Neural crest cell (in vitro differentiated cells): ENCODE results near the gene RPS19. TPM values are rescaled to one million over a fixed set of nuclear protein-coding genes. Genes with fewer than 3 reads are reported as not detected.

Experiments
- DNase-seq: peaks from one replicate; pipeline ENCODE4 v3.0.0; 2021; ENCODE audit warnings: low read depth, mixed read lengths, low spot score
- H3K27ac Mint-ChIP-seq: one replicate; pipeline ENCODE4 v1.8.0; 2021; ENCODE audit warnings: mild to moderate bottlenecking, mixed read lengths; ENCODE audit not compliant: unreplicated experiment
- H3K27me3 Mint-ChIP-seq: 2 replicates; pipeline ENCODE4 v1.8.0; 2021; ENCODE audit warnings: low read depth, mild to moderate bottlenecking, mixed read lengths
- H3K36me3 Mint-ChIP-seq: 2 replicates; pipeline ENCODE4 v1.8.0; 2021; ENCODE audit warnings: low read depth, mild to moderate bottlenecking, mixed read lengths
- H3K4me1 Mint-ChIP-seq: 2 replicates; pipeline ENCODE4 v1.8.0; 2021; ENCODE audit warnings: mixed read lengths
- H3K4me3 Mint-ChIP-seq: one replicate; pipeline ENCODE4 v1.8.0; 2021; ENCODE audit warnings: mild to moderate bottlenecking, mixed read lengths
- H3K9me3 Mint-ChIP-seq: 2 replicates; pipeline ENCODE4 v1.8.0; 2021; ENCODE audit warnings: mixed read lengths
- CTCF ChIP-seq: fragments of 200-600 bp; sonication (generic); conservative IDR thresholded peaks from 2 replicates; pipeline ENCODE4 v1.5.0; 2021; ENCODE audit warnings: antibody characterized with exemption, mild to moderate bottlenecking
- total RNA-seq: library from RNA; stranded (reverse); gene quantifications from 2 replicates; pipeline ENCODE4 v1.2.1, GENCODE V29; 2021

The RPS19 gene
- total RNA-seq, 1 donor from 2014 or later = 2,613 TPM

DNA sequence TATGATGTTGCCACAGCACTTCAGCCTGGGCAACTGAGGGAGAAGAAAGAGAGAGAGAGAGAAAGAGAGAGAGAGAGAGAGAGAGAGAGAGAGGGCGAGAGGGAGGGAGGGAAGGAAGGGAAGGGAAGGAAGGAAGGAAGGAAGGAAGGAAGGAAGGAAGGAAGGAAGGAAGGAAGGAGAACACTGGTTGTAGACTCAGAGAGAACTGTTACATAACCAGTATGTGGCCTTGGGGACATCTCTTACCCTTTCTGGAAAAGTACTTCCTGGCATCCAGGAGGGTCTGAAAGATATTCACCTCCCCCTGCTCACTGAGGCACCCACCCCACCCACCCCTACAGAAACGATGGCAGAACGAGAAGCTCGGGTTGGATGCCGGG lies 20.3 kb downstream of the RPS19 start:
- Mint-ChIP-seq H3K27me3 (peaks cover 37% of the 10 kb centered on the region), H3K27ac (no peak overlapping the region), H3K4me3 (peak overlapping the region; percentile 76), H3K9me3 (no peaks in the 10 kb centered on the region), H3K36me3 (no peaks in the 10 kb centered on the region), H3K4me1 (peaks cover 22% of the 10 kb centered on the region)
- no peak for TF ChIP-seq CTCF
- no peak for DNase-seq

GRCh38 chr19:41882568-41883462 lies 22.8 kb downstream of the RPS19 start, which contains the start of gene ARHGEF1:
Gene ARHGEF1, plus strand, starts transcription at chr19:41883184. Its CDS starts 4,899 bp downstream, at chr19:41888083.
- H3K4me1 Mint-ChIP-seq = peaks cover 36% of the 10 kb centered on the region
- H3K36me3 Mint-ChIP-seq = no peaks in the 10 kb centered on the region
- DNase-seq = no peak
- peak within 1 kb of the TSS; percentile 6 for H3K27ac Mint-ChIP-seq
- H3K4me3 Mint-ChIP-seq = peak within 1 kb of the TSS; percentile 98
- TF ChIP-seq CTCF = no peak
- no peaks in the 10 kb centered on the region for H3K9me3 Mint-ChIP-seq
- peaks cover 30% of the 10 kb centered on the region for H3K27me3 Mint-ChIP-seq

- Mint-ChIP-seq H3K27me3 (peaks cover 30% of the 10 kb centered on the region), H3K4me1 (peaks cover 39% of the 10 kb centered on the region), H3K9me3 (no peaks in the 10 kb centered on the region), H3K4me3 (peak overlapping the region; percentile 98), H3K27ac (no peak overlapping the region), H3K36me3 (no peaks in the 10 kb centered on the region)
- DNase-seq = no peak
- no peak for TF ChIP-seq CTCF
These were observed 23.4 kb downstream of the RPS19 start for GRCh38 chr19:41883463-41883820.

DNA sequence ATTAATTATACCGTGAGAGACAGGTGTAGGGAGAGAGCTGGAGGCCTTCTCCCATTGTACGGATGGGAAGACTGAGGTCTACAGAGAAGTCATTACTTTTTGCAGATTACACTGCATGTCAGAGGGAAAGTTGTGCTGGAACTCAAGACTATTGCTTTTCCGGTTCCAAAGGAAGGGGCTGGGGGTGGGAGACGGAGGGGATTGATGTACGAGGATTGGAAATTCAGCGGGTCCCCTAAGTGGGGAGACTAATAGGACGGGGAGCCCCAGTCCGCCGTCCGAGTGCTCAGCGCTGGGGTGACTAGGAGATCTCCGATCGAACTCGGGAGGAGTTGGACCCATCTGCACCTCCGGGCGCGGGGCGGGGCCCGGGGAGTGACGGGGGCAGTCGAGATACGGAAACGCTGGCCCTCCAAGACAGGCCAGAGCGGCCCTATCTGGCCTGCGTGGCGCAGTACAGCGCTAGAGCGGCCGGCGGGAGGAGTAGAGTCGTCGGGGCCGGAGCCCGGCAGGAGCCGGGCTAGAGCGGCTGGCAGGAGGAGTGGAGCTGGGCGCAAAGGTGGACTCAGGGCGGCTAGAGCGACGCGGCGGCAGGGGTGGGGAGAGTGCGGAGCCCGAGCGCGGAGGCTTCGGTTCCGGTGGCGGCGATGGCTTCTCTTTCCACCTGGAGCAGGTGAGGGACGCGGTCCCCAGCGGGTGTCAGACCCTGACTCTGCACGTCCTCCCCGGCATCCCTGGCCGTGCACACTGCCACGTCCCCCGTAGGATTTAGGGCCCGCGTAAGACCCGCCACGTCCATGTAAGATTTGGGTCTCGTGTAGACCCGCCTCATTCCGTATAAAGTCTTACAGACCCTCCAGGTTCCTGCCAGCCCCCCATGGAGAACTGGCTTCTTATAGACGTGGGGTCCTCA lies 24.0 kb downstream of the RPS19 start:
- Mint-ChIP-seq H3K36me3 (no peaks in the 10 kb centered on the region), H3K9me3 (no peaks in the 10 kb centered on the region), H3K4me1 (peaks cover 40% of the 10 kb centered on the region), H3K27me3 (peaks cover 30% of the 10 kb centered on the region), H3K27ac (no peak overlapping the region), H3K4me3 (peak overlapping the region; percentile 98)
- TF ChIP-seq CTCF = no peak
- peak; percentile 87 for DNase-seq
